Middle frontal gyrus (tissue), 1 donor: Measurements from ENCODE around the gene OR2H2.

ENCODE experiments used
- DNase-seq: peaks from one replicate; pipeline ENCODE4 v3.0.0-alpha.2; 2015; ENCODE audit warnings: low spot score; ENCODE audit errors: extremely low spot score

OR2H2 gene

DNA sequence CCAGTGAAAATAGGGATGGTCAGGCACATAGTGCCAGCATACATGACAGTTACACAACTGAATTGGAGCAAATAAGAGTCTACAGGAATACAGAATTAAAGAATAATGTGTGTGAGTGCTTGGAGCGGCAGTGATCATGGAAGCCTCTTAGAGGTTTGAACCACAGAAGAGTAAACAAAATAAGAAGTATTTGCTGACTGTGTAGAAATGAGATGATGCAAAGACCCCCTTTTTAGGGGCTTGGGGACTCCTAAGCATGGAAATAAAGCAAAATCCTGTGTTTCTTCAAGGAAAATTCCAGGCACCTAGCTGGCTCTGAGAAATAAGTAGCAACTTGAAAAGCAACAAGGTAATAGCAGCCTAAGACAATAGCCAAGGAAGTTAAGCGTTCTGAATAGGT is 6.8 kb downstream of the OR2H2 start:
- DNase-seq: no peak

DNA sequence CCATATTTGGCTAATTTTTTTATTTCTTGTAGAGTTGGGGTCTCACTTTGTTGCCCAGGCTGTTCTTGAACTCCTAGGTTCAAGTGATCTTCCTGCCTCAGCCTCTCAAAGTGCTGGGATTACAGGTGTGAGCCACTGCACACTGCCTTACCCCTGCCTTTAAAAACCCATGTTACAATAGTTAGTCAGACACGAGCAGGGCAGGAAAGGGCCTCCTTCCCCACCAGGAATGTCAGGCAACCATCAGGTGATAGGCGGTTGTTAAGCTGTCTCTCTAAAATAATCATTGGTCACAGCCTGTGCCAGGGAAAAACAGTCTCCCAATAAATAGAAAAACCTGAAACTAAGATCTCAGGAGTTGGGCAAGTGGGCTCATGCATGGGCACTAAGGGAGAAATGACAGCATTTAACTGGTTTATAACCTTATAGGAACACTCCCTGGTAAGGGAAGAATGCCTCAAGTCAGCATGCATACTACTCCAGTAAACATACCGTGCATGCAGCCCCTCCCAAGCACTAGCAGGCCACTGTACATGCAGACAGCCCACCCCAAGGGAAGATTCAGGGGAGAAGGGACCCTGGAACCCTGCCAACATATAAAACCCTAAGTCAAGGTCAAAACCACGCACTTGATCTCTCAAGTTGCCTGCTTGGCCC is 8.4 kb downstream of the OR2H2 start:
- DNase-seq: no peak

DNA sequence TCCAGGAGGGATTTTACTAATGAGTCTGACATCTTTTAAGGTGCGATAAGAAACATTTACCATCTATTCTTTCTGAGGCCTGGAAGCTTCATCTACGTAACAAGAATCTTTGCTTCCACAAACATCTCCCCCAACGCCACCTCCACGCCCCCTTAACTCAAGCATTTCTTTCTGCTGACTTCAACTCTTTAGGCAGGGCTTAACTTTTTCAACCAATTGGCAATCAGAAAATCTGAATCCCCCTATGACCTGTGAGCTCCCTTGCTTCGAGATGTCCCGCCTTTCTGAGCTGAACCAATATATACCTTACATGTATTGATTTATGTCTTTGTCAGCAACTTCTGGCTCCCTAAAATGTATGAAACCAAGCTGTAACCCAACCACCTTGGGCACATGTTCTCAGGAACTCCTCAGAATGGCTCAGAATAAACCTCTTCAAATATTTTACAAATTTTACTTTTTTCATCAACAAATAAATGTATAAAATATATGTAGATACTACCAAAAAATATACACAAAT is 11.5 kb downstream of the OR2H2 start:
- DNase-seq: no peak

DNA sequence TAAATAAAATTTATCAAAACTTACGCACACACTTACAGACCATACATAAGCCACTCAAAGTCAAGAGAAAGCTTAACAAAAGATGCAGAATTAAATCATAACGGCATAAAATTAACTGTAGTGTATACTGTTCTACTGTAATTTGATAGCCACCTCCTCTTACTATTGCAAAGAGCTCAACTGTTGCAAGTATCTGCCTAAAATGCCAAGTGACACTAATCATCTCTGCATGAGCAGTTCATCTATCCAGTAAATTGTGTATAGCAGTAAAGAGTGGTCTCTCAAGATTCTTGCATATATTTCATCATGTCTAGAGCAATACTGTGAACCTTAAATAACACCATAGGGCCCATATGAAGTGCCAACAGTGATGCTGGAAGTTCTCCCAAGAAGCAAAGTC is 12.3 kb downstream of the OR2H2 start:
- DNase-seq: no peak

DNA sequence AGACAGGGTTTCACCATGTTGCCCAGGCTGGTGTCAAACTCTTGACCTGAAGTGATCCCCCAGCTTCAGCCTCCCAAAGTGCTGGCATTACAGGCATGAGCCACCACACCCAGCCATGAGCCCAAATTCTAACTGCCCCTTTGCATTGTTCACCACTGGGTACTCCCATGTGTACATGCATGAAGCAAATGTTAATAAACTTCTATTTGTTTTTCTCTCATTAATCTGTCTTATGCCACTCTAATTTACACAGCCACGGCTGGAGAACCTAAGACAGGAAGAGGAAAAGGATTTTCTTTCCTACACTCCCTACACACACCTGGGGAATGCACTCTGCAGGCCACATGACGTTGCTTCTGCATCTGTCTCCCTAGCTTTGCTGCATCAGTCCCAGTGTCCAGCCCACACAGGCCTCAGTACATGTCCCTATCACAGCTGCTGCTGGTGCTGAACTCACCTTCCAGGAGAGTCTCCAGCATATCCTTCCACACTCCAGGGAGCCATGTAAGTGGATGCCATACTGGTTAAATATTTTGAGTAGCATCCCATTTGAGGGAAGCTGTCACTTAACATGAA is 13.3 kb downstream of the OR2H2 start:
- DNase-seq: no peak

DNA sequence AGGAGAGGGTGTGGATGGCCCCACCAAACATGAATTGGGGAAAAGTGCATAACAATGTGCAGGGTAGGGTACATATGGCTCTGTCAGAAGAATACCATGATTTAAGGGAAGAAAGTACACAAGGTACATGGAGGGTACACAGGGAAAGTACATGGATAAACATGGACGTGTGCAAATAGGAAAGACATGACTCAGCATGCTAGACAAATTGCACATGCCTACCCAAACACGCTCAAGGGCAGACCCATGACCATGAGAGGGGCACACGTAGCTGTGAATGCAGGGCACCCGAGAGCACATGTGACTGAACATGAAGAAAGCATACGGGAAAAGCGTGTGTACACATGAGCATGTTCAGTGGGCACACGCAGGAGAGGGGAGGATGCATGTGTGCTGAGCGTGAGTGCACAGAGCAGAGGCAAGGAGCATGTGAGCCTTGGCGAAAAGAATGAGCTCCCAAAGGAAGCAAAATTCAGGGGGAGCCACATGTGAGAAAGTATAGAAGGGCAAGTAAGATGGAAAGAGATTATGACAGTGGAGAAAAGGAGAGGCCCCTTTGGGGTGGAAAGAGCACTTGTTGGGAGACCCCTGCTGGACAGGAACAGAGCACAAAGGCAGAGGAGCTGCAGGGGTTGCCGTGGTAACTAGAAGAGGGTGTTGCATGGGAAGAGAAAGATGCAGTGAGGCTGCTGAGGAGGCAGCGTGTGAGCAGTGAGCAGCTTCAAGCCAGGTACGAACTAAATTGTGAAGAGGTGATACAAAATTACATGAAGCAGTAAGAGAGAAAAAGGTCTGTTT is 17.8 kb downstream of the OR2H2 start:
- no peak for DNase-seq

DNA sequence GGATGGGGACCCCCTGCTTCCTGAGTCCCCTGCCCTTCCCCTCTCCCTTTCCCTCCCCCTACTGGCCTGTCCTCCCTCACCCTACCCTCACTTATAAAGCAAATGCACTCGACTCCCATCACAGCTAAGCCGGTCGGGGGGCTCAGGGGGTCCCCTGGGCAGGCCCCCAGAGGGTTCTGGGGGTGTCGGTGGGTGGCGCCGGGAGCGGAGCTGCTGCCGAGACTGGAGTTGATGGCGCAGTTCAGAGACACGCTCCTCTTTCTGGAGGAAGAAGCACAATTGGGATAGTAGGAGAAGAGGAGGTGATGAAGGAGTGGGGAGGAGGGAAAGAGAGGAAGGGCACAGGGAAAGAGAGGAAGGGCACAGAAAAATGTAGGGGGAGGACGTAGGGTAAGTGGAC is 18.5 kb downstream of the OR2H2 start:
- no peak for DNase-seq

DNA sequence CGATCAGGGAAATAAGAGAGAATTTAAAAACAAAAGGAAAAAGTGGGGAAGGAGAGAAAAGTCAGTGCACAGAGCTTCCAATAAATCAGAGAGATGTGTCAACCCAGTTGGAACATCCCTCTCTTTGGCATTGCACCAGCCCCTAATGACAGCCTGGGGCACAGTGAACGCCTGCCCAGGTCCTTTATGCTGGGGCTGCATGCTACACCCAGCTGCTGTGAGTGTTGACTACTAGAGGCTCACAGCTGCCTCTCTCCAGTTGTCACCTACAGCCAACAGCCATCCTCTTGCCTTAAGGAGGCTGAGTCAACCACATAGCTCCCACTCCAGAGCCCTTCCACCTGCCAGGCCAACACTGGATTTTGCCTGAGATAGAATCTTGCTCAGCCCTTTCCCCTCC is 19.0 kb downstream of the OR2H2 start:
- no peak for DNase-seq

DNA sequence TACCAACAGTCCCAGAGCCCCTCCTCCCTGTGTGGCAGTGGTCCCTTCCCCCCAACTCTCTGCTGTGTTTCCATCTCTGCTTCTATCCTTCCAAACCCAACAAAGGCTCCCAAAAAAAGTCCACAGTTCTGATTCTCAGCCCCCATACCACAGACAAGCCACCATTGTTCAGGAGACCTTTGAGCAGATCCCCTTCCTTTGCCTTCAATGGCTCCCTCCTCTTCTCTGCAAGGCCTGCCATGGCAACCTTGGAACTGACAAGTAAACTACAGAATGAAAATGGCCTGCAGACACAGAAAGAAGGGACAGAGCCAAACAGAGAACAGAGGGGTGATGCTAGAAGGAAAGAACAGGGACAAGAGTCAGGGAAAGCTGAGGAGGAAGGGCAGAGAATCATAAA is 23.2 kb downstream of the OR2H2 start:
- no peak for DNase-seq

DNA sequence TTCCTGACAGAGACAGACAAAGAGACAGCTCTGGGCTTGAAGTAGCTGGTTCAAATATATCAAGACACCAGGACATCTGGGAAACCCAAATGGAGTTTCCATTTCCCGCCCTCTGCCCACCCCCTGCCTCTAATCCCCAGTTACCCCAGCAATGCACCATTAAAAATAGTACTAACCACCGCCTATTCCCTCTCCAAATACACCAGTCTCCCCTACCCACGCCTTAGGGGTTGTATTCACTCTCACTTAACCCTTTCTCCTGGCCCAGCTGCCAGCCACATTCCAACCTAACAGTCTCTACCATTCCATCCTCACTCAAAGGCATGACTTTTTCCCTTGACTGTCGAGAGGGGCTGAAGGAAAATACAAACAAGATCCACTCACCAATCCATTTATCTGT is 25.6 kb downstream of the OR2H2 start:
- DNase-seq: no peak

DNA sequence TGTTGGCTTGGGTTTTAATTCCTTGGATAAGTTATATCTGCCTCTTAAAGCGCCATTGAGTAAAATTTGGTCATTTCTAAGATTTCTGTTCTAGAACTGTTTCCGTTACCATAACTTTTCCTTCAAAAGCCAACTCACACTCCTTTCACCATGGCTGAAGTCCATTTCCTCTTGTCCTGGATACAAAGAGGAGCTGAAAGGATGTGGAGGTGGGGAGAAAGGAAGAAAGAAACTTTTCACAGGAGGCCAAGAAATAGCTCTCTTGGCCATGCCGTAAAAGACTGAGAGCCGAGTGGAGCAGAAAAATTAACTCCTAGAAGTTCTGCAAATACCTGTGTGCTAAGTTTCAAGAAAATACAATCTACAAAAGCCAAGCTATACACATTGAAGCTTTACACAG is 26.5 kb downstream of the OR2H2 start:
- DNase-seq: no peak

DNA sequence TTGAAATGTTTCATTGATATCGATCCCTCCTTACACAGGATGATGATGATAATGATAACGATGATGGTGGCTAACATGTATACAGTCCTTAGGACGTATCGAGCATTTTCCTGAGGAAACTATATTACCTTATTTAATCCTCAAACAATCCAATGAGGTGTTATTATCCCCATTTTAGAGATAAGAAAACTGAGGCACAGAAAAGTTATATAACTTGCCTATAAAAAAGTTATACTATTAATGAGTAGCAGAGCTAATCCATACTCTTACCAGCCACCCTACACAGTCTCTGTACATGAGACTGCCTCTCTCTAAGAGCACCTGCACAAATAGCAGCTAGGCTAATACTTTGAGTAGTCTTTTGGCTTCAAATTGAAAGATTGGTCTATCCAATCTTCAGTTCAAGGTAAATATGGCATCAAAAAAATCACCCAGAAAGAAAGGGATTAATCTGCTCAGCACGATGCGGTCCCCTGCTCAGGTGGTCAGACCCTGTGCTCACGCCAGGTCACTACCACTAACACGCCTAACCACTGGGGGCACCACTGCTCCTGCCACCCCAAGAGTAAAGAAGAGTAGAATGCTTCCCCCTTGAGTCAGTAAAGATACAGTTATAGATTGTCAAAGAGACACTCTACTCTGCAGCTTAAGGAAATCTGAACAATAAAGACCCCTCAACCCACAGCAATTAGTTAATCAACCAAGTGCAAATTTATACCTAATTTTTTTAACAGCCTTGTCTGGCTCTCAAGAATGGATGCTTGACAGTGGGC is 33.0 kb downstream of the OR2H2 start:
- no peak for DNase-seq

DNA sequence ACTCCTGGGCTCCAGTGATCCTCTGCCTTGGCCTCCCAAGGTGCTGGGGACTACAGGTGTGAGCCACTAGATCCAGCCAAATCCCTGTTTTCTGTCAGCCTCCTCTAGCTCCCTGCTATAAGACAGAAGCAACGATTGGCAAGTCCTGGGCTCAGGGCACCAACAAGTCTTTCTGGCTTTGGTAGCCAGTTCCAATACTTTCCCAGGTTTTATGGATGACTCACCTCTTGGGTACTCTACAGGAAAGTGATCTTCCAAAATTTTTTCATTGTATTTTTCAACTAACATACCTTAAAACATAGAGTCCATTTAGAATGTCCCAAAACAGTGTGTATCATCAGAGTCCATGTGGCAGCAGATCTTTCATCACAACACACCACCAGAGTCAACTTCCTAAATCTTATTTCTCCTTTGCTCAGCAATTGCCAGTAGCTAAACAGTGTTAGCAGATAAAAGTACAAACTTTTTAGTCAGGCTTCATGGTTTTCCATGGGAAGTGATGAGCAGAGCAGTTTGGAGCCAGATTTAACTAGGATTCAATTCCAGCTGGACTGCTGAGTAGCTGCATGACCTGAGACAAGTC is 34.7 kb downstream of the OR2H2 start:
- DNase-seq: no peak

DNA sequence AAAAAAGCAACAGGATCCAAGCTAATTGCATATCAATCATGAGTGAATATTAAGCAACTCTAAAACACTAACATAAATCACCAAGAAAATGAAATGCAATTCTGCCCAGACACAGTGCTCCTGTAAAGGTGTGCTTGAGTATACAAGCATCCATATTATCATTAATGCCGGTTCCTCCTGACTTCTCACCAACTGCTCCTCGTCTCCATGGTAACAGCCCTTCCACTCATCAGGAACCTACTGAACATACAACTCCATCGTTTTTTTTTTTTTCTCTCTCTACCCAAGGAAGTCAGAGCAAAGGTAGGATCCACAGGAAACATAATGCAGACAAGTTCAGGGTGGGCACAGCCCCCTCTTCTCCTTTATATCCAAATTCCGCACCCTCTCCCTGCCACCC is 35.7 kb downstream of the OR2H2 start:
- no peak for DNase-seq

DNA sequence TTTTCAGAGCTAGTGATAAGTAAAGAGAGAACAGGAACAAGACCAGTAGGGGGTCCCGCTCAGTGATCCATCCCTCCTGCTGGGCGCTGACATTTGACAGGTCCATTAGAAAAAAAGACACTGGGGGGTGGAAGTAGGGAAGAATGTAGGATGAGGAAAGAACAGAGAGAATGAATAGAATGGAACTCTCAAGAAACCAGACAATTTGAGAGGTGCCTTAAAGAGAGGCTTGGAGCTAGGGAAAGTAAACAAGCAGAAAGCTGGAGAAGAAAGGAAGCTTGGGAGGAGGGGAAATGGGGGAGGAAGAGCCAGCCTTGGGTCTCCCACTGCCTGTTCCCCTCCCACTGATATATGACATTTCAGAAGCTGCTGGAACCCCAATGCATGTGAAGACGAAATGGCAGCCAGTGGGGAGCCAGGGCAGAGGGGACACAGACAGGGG is 39.6 kb downstream of the OR2H2 start:
- DNase-seq: no peak

DNA sequence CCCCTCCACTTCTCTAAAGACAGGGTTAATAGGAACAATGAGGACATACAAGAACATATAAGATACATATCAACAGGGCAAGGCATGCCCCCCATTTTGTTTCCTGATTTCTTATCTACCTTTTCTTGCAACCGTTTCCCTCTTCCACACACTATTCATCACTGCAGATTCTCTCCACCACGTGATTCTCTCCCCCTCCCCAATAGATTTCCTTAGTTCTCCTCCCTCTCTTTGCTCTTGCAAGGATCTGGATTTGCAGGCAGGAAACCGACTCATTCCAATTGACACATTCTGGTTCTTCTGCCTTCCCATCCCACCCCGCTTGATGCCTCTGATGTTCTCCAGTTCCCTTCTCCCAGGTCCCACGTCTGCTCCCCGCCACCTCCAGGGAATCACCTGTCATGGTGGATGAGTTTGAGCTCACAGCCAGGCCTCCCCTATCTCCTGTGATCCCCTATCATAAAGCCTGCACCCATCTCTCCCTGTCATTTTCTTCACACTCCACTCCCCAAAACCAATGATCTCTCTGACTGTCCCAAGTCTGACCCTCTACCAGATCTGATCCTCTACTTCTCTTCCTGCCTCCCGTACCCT is 40.5 kb downstream of the OR2H2 start:
- DNase-seq: no peak

DNA sequence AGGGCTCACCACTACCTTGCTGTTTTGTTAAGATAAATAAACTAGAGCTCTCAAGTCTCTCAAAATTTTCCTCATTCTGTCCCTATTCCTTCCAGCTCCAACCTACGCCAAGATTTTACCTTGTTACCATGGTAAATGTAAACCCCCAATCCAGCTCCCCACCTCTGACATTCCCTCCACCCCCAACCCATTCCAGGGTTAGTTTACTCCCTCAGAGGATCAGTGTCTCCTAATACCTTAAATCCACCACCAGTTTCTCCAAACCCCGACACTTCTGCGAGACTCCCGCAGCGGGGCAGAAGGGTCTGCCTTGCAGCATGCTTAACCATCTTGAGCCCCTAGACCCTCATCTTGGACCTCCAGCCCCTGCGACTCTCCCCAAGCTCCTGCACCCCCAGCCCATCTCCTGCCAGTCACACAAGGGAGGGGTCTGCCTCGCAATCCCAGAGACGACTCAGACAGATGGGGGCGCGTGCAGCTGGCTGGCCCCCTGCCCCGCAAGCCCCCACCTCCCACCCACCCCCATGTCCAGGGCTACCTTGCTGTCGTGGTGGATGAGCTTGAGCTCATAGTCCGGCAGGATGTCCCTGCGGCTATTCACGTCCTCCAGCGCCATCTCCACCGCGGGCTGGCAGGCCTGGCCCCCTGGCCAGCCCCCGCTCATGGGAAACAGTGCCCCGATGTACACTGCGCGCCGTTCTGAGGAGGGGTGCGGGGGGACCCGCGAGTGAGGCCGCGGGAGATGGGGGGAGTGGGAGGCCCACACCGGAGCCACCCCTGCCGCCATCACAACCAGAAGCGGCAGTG is 42.2 kb downstream of the OR2H2 start:
- DNase-seq: no peak

DNA sequence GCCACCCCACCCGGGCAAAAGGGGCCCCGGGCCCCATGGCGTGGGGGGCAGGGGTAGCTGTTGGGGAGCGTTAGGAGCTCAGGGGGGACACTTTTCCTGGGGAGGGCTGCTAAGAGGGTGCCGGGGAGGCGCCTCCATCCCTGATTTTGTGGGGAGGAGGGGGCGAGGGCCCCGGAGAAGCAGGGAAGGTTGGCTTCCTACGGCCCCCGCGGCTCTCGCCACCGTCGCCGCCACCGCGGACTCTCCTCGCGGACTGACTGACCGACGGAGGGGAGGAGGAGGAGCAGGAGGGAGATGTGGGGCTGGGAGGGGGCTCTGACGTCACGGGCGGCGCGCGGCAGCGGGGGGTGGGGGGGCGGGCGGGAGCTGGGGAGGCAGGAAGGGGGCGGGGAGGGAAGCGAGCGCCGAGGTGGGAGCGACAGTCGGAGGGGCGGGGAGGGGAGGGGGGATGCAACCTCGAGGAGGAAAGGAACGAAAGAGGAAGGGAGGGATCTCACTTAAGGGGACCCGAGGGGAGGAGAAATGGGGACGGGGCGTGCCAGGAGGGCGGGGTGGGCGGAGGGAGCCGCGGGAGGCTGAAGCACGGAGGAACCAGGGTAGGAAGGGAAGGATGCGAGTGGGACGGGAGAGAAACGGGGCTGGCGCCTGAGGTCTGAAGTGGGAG is 43.0 kb downstream of the OR2H2 start:
- no peak for DNase-seq

DNA sequence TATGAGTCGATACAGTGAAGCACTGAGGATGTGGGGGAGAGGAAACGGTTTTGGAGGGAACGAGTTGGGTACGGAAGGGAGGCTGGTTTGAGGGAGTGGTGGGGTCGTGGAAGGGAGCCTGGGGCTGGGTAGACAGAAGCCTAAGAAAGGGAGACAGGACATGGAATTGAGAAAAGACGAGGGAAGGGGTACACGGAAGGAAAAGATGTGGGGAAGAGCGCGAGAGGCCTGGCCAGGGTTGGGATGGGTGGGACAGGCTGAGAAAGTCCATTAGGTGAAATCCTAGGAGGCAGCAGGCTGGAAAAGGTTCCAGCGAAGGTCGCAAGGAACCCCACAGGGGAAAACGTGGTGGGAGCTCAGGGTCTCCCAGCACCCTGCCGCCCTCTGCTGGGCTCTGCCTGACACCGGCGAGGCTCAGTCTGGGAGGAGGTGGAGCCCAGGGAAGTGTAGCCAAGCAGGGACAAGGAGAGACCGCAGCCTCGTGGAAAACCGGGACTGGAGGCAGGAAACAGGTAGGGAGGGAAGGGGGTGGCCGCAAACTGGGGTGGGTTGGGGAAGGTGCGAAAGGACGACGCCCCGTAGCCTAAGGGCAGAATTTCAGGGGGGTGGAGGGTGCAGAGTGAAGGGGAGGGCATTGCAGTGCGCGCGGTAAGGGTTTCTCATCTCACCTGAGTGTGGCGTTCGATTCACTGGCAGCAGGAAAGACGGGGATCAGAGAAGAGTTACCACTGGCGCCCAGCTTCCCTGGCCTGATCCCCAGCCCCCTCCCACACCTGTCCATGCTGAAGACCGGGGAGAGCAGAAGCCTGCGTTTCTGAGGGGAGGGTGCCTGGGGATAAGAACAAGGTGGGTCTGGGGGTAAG is 43.7 kb downstream of the OR2H2 start:
- DNase-seq: peak; percentile 56
